ENCODE data around the gene CLRN3. TPM values are rescaled to one million over a fixed set of nuclear protein-coding genes. Genes with fewer than 3 reads are reported as not detected.

Gene CLRN3
- total RNA-seq, 2 experiments from 2014 or later, result not detected

DNA sequence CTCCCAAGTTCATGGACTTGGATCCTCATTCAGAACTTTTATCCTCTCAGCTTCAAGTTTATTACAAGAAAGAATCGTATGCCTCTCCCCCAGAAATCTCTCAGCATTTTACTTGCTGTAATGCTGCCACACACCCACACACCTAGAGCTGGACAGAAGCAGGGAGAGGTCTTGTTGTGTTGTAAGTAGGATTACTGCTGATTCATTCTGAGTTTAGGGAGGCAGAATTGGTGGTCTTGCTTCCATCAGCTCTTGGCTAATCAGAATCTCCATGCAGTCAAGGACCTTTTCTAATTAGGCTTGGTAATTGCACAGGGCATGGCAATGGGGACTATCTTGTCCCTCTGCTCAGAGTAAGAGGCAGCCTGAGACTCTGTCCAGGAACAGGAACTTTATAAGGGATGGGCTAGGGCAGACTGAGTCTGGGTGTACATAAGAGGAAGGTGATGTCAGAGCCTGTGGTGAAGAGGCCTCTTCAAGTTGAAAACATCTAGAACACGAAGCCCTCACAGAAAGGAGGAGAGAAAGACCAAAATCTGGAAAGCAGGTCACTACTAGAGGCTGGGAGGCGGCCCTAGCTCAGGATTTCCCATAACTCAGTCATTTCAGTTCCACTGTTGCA, 7.1 kb upstream of the CLRN3 start:
- Mint-ChIP-seq H3K4me3 (no peak overlapping the region), H3K27ac (no peak overlapping the region), H3K4me1 (peaks cover 9% of the 10 kb centered on the region), H3K9me3 (peaks cover 3% of the 10 kb centered on the region), H3K27me3 (peaks cover 41% of the 10 kb centered on the region), H3K36me3 (no peaks in the 10 kb centered on the region)
- POLR2A ChIA-PET, result no interaction called here
- no peak for DNase-seq
- ATAC-seq (ENCODE audit: low read depth), result no peak

DNA sequence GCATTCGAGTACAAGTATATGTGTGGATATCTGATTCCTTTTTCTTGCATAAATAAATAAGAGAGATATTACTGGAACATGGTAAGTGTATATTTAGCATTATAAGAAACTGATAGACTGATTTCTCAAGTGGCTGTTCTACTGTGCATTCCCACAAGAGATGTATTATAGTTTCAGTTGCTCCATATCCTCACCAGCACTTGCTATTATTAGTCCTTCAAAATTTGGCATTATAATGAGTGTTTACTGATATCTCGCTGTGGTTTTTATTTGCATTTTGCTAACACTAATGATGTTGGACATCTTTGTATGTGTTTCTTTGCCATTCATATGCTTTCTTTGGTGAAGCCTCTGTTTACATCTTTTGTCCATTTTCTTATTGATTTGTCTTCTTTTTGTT, 4.4 kb upstream of the CLRN3 start:
- Mint-ChIP-seq H3K27ac (no peak overlapping the region), H3K4me3 (no peak overlapping the region), H3K9me3 (peaks cover 3% of the 10 kb centered on the region), H3K4me1 (peaks cover 9% of the 10 kb centered on the region), H3K27me3 (peaks cover 44% of the 10 kb centered on the region), H3K36me3 (no peaks in the 10 kb centered on the region)
- no peak for DNase-seq
- POLR2A ChIA-PET, result no interaction called here
- ATAC-seq (ENCODE audit: low read depth), result no peak

DNA sequence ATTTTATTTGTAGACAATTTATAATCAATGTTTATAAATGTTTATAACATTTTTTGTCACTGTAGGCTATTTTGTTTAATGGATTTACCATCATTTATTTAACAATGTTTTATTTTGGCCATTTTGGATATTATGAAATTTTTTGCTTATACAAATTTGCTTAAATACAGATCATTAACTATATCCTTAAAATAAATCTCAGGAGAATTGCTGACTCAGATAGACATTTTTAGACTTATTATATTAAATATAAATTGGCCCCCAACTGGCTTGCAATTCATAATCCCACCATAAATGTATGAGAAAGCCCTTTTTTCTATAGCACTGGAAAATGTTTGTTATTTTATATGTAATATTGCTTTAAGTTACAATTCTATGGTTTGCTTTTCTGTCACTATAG, 3.8 kb upstream of the CLRN3 start:
- POLR2A ChIA-PET, result no interaction called here
- peaks cover 40% of the 10 kb centered on the region for H3K27me3 Mint-ChIP-seq
- ATAC-seq (ENCODE audit: low read depth) (no peak), DNase-seq (no peak)
- no peak overlapping the region for H3K27ac Mint-ChIP-seq
- H3K9me3 Mint-ChIP-seq, result peaks cover 3% of the 10 kb centered on the region
- no peak overlapping the region for H3K4me3 Mint-ChIP-seq
- H3K36me3 Mint-ChIP-seq, result no peaks in the 10 kb centered on the region
- H3K4me1 Mint-ChIP-seq, result peaks cover 9% of the 10 kb centered on the region

- POLR2A ChIA-PET, result no interaction called here
- Mint-ChIP-seq H3K27ac (no peak overlapping the region), H3K4me3 (no peak overlapping the region), H3K9me3 (peaks cover 3% of the 10 kb centered on the region), H3K4me1 (peaks cover 4% of the 10 kb centered on the region), H3K27me3 (peaks cover 29% of the 10 kb centered on the region), H3K36me3 (no peaks in the 10 kb centered on the region)
- ATAC-seq (ENCODE audit: low read depth) (no peak), DNase-seq (no peak)
These were observed 1.4 kb upstream of the CLRN3 start for GRCh38 chr10:127894146-127894545.

- DNase-seq (no peak), ATAC-seq (ENCODE audit: low read depth) (no peak)
- POLR2A ChIA-PET, result no interaction called here
- Mint-ChIP-seq H3K27me3 (peaks cover 17% of the 10 kb centered on the region), H3K27ac (no peak overlapping the region), H3K36me3 (no peaks in the 10 kb centered on the region), H3K4me1 (peaks cover 4% of the 10 kb centered on the region), H3K4me3 (no peak overlapping the region), H3K9me3 (no peaks in the 10 kb centered on the region)
These were observed 1.9 kb downstream of the CLRN3 start for GRCh38 chr10:127890832-127891334.

DNA sequence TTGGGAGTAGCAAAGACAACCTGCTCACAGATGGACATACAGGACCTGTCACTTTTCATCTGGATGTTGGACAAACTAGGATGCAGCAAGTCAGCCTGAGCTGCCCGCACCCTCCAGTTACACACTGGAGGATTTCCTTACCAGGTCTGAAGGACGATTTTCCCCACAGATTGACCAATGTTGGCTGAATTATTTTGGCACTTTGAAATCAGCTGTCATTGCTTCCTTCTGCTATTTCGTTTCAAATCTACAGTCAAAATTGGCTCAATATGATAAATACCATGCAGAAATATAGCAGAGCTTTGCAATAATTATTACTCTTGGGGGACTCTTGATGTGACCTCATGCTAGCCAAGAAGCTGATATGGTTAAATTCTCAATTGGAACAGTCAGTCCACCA, 2.5 kb downstream of the CLRN3 start:
- no peak overlapping the region for H3K27ac Mint-ChIP-seq
- DNase-seq (no peak), ATAC-seq (ENCODE audit: low read depth) (no peak)
- H3K4me1 Mint-ChIP-seq, result peaks cover 2% of the 10 kb centered on the region
- H3K27me3 Mint-ChIP-seq, result peaks cover 17% of the 10 kb centered on the region
- no peak overlapping the region for H3K4me3 Mint-ChIP-seq
- no peaks in the 10 kb centered on the region for H3K36me3 Mint-ChIP-seq
- no peaks in the 10 kb centered on the region for H3K9me3 Mint-ChIP-seq
- POLR2A ChIA-PET, result no interaction called here

GRCh38 chr10:127889605-127890195, 3.0 kb downstream of the CLRN3 start:
- ATAC-seq (ENCODE audit: low read depth) (no peak), DNase-seq (no peak)
- Mint-ChIP-seq H3K9me3 (no peaks in the 10 kb centered on the region), H3K27ac (no peak overlapping the region), H3K4me3 (no peak overlapping the region), H3K27me3 (peaks cover 15% of the 10 kb centered on the region), H3K4me1 (no peaks in the 10 kb centered on the region), H3K36me3 (no peaks in the 10 kb centered on the region)
- POLR2A ChIA-PET, result no interaction called here

- Mint-ChIP-seq H3K4me3 (no peak overlapping the region), H3K27ac (no peak overlapping the region)
These were observed 4.0 kb downstream of the CLRN3 start for GRCh38 chr10:127888521-127889312.

DNA sequence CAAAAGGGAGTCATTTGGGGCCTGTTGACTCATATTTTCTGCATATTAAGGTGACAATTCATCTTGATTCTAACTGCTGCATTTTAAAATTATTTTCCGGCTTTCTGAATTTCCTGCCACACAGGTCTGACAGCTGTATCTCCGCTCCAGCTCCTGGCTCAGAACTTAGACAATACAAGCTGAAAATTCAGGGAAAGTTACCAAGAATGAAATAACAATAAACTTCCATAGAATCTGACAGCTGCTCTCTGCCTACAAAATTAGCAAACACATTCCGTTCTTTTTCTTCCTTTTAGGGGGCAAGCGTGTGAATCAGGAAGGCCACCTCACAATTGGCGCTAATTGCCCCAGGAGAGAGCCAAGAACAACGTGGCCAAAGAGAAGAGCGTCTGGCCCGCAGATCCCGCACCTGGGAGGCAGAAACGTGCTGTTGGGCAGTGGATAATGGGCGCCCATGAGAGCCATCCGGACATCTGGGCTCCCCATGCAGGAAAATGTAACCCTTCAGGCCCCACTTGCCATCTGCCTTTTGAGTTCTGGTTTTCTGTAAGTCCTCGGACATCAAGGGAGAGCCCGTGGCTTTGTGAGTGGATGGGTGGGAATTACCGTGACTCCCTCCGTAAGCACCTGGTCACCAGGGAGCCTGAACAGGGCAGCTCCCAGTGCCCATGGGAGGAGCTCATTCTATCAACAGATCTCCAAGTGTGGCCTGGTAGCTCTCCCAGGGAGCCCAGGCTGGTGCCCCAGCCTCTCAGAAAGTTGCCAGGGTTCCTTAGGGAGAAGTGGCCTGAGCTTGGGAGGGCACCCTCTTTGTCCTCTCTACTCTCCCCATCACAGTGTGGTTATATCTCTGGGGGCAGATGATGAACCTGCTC, 5.0 kb downstream of the CLRN3 start:
- POLR2A ChIA-PET, result no interaction called here
- Mint-ChIP-seq H3K4me3 (no peak overlapping the region), H3K4me1 (no peaks in the 10 kb centered on the region), H3K9me3 (no peaks in the 10 kb centered on the region), H3K27ac (no peak overlapping the region), H3K36me3 (no peaks in the 10 kb centered on the region), H3K27me3 (peaks cover 2% of the 10 kb centered on the region)
- DNase-seq, result no peak
- ATAC-seq (ENCODE audit: low read depth), result no peak

More at GRCh38 chr10:127888521-127889312, 4.0 kb downstream of the CLRN3 start:
- H3K9me3 Mint-ChIP-seq, result no peaks in the 10 kb centered on the region
- peaks cover 9% of the 10 kb centered on the region for H3K27me3 Mint-ChIP-seq
- POLR2A ChIA-PET, result no interaction called here
- DNase-seq (no peak), ATAC-seq (ENCODE audit: low read depth) (no peak)
- H3K36me3 Mint-ChIP-seq, result no peaks in the 10 kb centered on the region
- H3K4me1 Mint-ChIP-seq, result no peaks in the 10 kb centered on the region

DNA sequence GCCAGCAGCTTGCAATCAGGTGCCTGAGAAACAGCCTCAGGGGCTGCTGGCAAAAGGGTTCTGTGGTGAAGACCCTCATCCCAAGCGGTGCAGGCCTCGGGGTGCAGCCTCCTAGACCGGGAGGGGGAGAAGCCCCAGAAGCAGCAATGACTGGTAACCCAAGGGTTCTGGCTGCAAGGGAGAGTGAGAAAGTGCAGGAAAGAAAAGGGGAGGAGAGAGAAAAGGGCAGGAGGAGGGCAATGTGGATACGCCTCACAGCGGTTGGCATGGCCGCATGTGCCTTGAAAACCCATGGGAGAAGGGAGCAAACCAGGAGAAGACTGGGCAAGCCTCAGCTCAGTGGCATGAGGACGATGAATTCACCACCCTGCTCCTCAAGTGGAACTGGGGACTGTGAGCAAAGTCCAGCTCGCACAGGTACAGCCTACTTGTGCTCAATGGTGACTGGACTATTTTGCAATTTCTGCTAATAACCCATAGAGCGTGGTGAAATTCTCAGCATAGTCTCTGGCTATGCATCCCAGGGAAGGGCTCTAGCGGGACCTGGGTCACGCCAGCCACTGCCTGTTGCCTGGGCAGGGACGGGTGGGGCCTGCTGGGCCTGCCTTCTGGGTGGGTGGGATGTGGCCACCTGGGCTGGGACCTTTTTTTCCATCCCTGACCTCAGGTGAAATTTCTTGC, 6.2 kb downstream of the CLRN3 start:
- POLR2A ChIA-PET, result no interaction called here
- Mint-ChIP-seq H3K36me3 (no peaks in the 10 kb centered on the region), H3K4me3 (no peak overlapping the region), H3K27ac (no peak overlapping the region), H3K4me1 (peaks cover 3% of the 10 kb centered on the region), H3K9me3 (no peaks in the 10 kb centered on the region), H3K27me3 (no peaks in the 10 kb centered on the region)
- no peak for DNase-seq
- ATAC-seq (ENCODE audit: low read depth), result no peak

DNA sequence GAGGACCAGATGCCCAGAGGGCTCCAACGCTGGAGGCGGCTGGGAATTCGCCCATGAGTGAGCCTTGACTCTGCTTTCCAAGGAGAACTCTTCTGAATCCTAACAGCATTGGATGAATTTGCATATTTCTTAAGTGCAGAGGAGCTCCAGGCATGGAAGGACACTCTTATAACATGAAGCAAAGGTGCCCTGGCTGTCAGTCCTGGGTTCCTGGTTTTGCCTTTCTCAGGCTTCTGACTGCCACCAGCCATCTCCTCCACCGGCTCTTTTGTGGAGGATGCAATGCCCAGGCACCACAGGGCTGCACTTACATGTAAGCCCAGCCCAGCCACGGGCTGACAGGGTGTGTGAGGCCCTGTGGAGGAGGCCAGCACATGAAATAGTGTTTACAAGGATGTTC, 8.2 kb downstream of the CLRN3 start:
- Mint-ChIP-seq H3K4me3 (no peak overlapping the region), H3K36me3 (no peaks in the 10 kb centered on the region), H3K9me3 (no peaks in the 10 kb centered on the region), H3K27ac (no peak overlapping the region), H3K4me1 (peaks cover 11% of the 10 kb centered on the region), H3K27me3 (no peaks in the 10 kb centered on the region)
- DNase-seq (no peak), ATAC-seq (ENCODE audit: low read depth) (no peak)
- POLR2A ChIA-PET, result no interaction called here

GRCh38 chr10:127883516-127883915, 9.2 kb downstream of the CLRN3 start:
- Mint-ChIP-seq H3K27me3 (no peaks in the 10 kb centered on the region), H3K9me3 (no peaks in the 10 kb centered on the region), H3K36me3 (no peaks in the 10 kb centered on the region), H3K4me3 (no peak overlapping the region), H3K4me1 (peaks cover 11% of the 10 kb centered on the region), H3K27ac (no peak overlapping the region)
- POLR2A ChIA-PET, result no interaction called here
- DNase-seq (no peak), ATAC-seq (ENCODE audit: low read depth) (no peak)
